Loucy (cell line): ENCODE results near the gene SFXN5.

ENCODE experiments used
- EZH2phosphoT487 ChIP-seq: fragments of 200-600 bp; IDR thresholded peaks from 2 replicates; pipeline ENCODE4 v1.6.1; 2018; ENCODE audit warnings: antibody characterized with exemption, mild to moderate bottlenecking, moderate library complexity, borderline replicate concordance
- TF ChIP-seq, protein P1 (sequence below): fragments of 200-600 bp; sonication (generic); conservative IDR thresholded peaks from 2 replicates; pipeline ENCODE4 v1.5.1; 2014; ENCODE audit warnings: mild to moderate bottlenecking, antibody characterized with exemption, low read length

- TF ChIP-seq, protein P1, sequence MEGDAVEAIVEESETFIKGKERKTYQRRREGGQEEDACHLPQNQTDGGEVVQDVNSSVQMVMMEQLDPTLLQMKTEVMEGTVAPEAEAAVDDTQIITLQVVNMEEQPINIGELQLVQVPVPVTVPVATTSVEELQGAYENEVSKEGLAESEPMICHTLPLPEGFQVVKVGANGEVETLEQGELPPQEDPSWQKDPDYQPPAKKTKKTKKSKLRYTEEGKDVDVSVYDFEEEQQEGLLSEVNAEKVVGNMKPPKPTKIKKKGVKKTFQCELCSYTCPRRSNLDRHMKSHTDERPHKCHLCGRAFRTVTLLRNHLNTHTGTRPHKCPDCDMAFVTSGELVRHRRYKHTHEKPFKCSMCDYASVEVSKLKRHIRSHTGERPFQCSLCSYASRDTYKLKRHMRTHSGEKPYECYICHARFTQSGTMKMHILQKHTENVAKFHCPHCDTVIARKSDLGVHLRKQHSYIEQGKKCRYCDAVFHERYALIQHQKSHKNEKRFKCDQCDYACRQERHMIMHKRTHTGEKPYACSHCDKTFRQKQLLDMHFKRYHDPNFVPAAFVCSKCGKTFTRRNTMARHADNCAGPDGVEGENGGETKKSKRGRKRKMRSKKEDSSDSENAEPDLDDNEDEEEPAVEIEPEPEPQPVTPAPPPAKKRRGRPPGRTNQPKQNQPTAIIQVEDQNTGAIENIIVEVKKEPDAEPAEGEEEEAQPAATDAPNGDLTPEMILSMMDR: no peak
- TF ChIP-seq EZH2phosphoT487: no peak
These were observed 142.5 kb downstream of the SFXN5 start for GRCh38 chr2:72929010-72929409.
